ENCODE data around the gene RPUSD1. TPM values are rescaled to one million over a fixed set of nuclear protein-coding genes. Genes with fewer than 3 reads are reported as not detected.
A peak's percentile ranks its signal among the peaks of the same experiment; 100 is the strongest.

RPUSD1 gene
- total and polyA plus RNA-seq, 3 donors from 2014 or later: 11.4 to 24.0 (median 18.6) TPM

DNA sequence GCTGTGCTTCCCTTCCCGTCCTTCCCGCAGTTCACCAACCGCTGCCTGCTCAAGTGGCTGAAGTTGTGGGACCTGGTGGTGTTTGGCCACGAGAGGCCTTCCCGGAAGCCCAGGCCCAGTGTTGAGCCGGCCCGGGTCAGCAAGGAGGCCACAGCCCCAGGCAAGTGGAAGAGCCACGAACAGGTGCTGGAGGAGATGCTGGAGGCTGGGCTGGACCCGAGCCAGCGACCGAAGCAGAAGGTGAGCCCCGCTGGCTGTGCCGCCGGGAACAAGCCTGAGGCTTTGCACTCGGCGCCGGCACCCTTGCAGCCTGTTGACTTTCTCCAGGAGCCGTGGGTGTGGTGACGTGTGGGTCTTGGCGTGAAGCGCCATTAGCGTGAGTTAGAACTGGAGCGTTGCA is 3.0 kb upstream of the RPUSD1 start:
- 95 to 98% methylated on average over 12 to 23 of the region's 23 CpGs for WGBS, 2 donors
- Histone ChIP-seq H3K9me3 (no peaks in the 10 kb centered on the region), H3K4me3 (no peak overlapping the region), H3K27ac (no peak overlapping the region), H3K4me1 (peaks cover 16% of the 10 kb centered on the region), H3K27me3 (no peaks in the 10 kb centered on the region), H3K36me3 (ENCODE audit: low read depth, missing control alignments) (no peaks in the 10 kb centered on the region)
- intact Hi-C loops (cut with DNase I; ENCODE audit: low total_unique reads): no loop called here
- DNase-seq: no peak
- TF ChIP-seq, protein P1, sequence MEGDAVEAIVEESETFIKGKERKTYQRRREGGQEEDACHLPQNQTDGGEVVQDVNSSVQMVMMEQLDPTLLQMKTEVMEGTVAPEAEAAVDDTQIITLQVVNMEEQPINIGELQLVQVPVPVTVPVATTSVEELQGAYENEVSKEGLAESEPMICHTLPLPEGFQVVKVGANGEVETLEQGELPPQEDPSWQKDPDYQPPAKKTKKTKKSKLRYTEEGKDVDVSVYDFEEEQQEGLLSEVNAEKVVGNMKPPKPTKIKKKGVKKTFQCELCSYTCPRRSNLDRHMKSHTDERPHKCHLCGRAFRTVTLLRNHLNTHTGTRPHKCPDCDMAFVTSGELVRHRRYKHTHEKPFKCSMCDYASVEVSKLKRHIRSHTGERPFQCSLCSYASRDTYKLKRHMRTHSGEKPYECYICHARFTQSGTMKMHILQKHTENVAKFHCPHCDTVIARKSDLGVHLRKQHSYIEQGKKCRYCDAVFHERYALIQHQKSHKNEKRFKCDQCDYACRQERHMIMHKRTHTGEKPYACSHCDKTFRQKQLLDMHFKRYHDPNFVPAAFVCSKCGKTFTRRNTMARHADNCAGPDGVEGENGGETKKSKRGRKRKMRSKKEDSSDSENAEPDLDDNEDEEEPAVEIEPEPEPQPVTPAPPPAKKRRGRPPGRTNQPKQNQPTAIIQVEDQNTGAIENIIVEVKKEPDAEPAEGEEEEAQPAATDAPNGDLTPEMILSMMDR (IDR thresholded peaks at IDR 0.05): no peak
- TF ChIP-seq POLR2A (IDR thresholded peaks at IDR 0.05): no peak

DNA sequence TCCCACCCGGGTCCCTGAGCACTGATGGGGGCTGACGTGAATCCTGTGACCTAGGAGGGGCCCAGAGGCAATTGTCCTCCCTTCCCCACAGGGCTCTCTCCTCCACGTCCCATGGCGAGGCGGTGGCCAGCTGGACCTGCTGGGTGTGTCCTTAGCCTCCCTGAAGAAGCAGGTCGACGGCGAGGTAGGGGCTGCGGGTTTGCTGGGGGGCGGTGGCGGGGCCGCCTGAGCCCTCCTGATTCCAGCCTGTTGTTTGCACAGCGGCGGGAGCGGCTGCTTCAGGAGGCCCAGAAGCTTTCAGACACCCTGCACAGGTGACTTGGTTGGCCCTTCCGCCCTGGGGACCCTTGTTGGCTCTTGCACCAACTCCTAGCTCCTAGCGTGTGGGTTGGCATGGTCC is 1.9 kb upstream of the RPUSD1 start:
- intact Hi-C loops (cut with DNase I; ENCODE audit: low total_unique reads): no loop called here
- WGBS, 2 donors: 94 to 96% methylated on average over 9 to 17 of the region's 17 CpGs
- no peak for TF ChIP-seq POLR2A (IDR thresholded peaks at IDR 0.05)
- TF ChIP-seq, protein P1 (IDR thresholded peaks at IDR 0.05): no peak

DNA sequence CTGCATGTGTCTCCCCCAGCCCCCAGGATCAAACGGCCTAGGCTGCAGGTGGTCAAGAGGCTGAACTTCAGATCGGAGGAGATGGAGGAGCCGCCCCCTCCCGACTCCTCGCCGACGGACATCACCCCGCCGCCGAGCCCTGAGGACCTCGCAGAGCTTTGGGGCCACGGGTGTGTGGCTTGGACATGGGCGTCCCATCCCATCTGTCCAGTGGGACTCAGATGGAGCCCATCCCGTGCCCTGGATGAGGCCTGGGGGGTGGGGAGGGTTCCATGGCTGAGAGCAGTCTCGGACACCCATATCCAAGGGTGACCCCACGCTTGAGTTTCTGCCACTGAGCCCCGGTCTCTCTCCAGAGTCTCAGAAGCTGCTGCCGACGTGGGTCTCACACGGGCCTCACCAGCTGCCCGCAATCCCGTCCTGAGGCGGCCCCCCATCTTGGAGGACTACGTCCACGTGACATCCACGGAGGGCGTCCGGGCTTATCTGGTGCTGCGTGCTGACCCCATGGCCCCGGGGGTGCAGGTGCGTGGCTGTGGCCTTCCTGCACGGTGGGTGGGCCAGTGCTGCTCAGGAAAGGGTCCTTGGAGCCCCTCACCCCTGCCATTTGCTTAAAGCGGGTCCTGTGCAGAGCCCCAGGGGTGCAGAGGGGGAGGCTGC is 1.1 kb upstream of the RPUSD1 start:
- no peaks in the 10 kb centered on the region for H3K36me3 ChIP-seq (ENCODE audit: low read depth, missing control alignments)
- intact Hi-C loops (cut with DNase I; ENCODE audit: low total_unique reads): no loop called here
- 61 to 90% methylated on average over 2 to 23 of the region's 33 CpGs for WGBS, 2 donors

More for the DNA sequence above, 1.9 kb upstream of the RPUSD1 start:
- Histone ChIP-seq H3K27ac (no peak overlapping the region), H3K4me1 (peaks cover 16% of the 10 kb centered on the region), H3K27me3 (no peaks in the 10 kb centered on the region), H3K4me3 (no peak overlapping the region), H3K36me3 (ENCODE audit: low read depth, missing control alignments) (no peaks in the 10 kb centered on the region), H3K9me3 (no peaks in the 10 kb centered on the region)
- DNase-seq: no peak

DNA sequence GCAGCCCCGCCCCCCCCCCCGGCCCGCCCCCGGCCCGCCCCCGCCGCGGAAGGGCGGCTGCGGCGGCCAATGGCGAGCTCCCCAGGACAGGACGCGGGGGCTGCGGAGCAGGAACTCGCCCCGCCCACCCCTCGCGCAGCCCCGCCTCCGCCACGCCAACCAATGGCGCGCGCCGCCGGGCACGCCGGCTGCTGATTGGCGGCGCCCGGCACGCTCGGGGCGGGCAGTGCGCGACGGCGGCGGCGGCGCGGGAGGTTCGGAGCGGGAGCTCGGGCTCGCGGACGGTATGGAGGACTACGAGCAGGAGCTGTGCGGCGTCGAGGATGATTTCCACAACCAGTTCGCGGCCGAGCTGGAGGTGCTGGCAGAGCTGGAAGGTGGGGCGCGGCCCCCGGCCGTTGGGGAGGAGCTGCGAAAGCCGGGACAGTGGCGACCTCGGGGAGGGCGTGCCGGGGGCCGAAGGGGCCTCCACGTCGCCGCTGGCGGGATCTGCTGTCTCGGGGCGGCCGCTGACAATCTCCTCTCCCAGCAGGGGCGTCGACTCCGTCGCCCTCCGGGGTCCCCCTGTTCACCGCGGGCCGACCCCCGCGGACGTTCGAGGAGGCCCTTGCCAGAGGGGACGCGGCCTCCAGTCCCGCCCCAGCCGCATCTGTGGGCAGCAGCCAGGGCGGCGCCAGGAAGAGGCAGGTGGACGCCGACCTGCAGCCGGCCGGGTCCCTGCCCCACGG is 382 bp upstream of the RPUSD1 start, which contains the start of gene CHTF18:
TSS of gene CHTF18 (plus strand) at position 222 of the 728 bp plus-strand sequence. CDS start at position 287, 65 bp downstream.
- TF ChIP-seq, protein P1 (IDR thresholded peaks at IDR 0.05): no peak
- TF ChIP-seq POLR2A (IDR thresholded peaks at IDR 0.05): no peak
- peak; percentile 93 for DNase-seq
- H3K4me1 ChIP-seq: peaks cover 21% of the 10 kb centered on the region
- no peaks in the 10 kb centered on the region for H3K9me3 ChIP-seq
- no peak within 1 kb of the TSS for H3K27ac ChIP-seq
- no peaks in the 10 kb centered on the region for H3K36me3 ChIP-seq (ENCODE audit: low read depth, missing control alignments)
- H3K4me3 ChIP-seq: peak within 1 kb of the TSS; percentile 80 to 85
- no peaks in the 10 kb centered on the region for H3K27me3 ChIP-seq
- intact Hi-C loops (cut with DNase I; ENCODE audit: low total_unique reads): no loop called here
- 2 to 4% methylated on average over 5 to 44 of the region's 97 CpGs for WGBS, 2 donors

More for the DNA sequence above, 1.1 kb upstream of the RPUSD1 start:
- no peak overlapping the region for H3K27ac ChIP-seq
- DNase-seq: no peak
- H3K4me3 ChIP-seq: peak overlapping the region; percentile 68 to 85
- H3K9me3 ChIP-seq: no peaks in the 10 kb centered on the region
- no peaks in the 10 kb centered on the region for H3K27me3 ChIP-seq
- peaks cover 16% of the 10 kb centered on the region for H3K4me1 ChIP-seq
- no peak for TF ChIP-seq POLR2A (IDR thresholded peaks at IDR 0.05)
- TF ChIP-seq, protein P1 (IDR thresholded peaks at IDR 0.05): no peak
